Coronary artery (tissue), 2 donors: ENCODE data around the gene SEMA4D.

Source experiments
- DNase-seq: peaks from one replicate; pipeline ENCODE4 v3.0.0-alpha.2; 2017; ENCODE audit warnings: low spot score
- H3K27ac ChIP-seq, 2 donors: fragments of 200-600 bp; sonication (generic); one replicate each; pipeline ENCODE4 v1.5.1; 2016 to 2019
- H3K4me3 ChIP-seq: fragments of 200-600 bp; sonication (generic); 2 replicates; pipeline ENCODE4 v1.5.1; 2016; ENCODE audit warnings: mild to moderate bottlenecking, moderate library complexity
- CTCF ChIP-seq: fragments of 200-600 bp; sonication (generic); IDR thresholded peaks from one replicate; pipeline ENCODE4 v1.5.1; 2019; ENCODE audit warnings: antibody characterized with exemption

Gene SEMA4D

GRCh38 chr9:89471390-89471789 is 26.5 kb downstream of the SEMA4D start:
- Histone ChIP-seq H3K4me3 (no peak overlapping the region), H3K27ac (no peak overlapping the region)
- no peak for DNase-seq
- TF ChIP-seq CTCF = no peak

- no peak for TF ChIP-seq CTCF
- DNase-seq = no peak
- Histone ChIP-seq H3K4me3 (no peak overlapping the region), H3K27ac (no peak overlapping the region)
Measured at GRCh38 chr9:89470224-89470839, 27.6 kb downstream of the SEMA4D start.

- no peak for TF ChIP-seq CTCF
- Histone ChIP-seq H3K27ac (no peak overlapping the region), H3K4me3 (no peak overlapping the region)
- no peak for DNase-seq
Measured at GRCh38 chr9:89469003-89469402, 28.9 kb downstream of the SEMA4D start.

GRCh38 chr9:89468281-89468960 is 29.5 kb downstream of the SEMA4D start:
- no peak for DNase-seq
- H3K4me3 ChIP-seq = no peak overlapping the region
- no peak overlapping the region for H3K27ac ChIP-seq
- TF ChIP-seq CTCF = no peak

GRCh38 chr9:89467278-89467625 is 30.7 kb downstream of the SEMA4D start:
- DNase-seq = no peak
- Histone ChIP-seq H3K4me3 (no peak overlapping the region), H3K27ac (no peak overlapping the region)
- TF ChIP-seq CTCF = no peak

GRCh38 chr9:89466451-89467277 is 31.2 kb downstream of the SEMA4D start:
- no peak for DNase-seq
- Histone ChIP-seq H3K27ac (no peak overlapping the region), H3K4me3 (no peak overlapping the region)
- TF ChIP-seq CTCF = no peak
